K562 (cell line): ENCODE measurements around the gene CRYBA4.

Source experiments
- ZFPM2 ChIP-seq: fragments of 250-450 bp; sonication (Bioruptor Pico); IDR thresholded peaks from 2 replicates; pipeline ENCODE4 v1.5.1; 2022; ENCODE audit warnings: mild to moderate bottlenecking
- ZNF24 ChIP-seq: fragments of 450-650 bp; IDR thresholded peaks from 2 replicates; pipeline ENCODE4 v1.6.1; 2016
- ZNF57 ChIP-seq: fragments of 450-650 bp; formaldehyde crosslinking; IDR thresholded peaks from 2 replicates; pipeline ENCODE4 v1.4.0; 2020; ENCODE audit warnings: mild to moderate bottlenecking, moderate library complexity

DNA sequence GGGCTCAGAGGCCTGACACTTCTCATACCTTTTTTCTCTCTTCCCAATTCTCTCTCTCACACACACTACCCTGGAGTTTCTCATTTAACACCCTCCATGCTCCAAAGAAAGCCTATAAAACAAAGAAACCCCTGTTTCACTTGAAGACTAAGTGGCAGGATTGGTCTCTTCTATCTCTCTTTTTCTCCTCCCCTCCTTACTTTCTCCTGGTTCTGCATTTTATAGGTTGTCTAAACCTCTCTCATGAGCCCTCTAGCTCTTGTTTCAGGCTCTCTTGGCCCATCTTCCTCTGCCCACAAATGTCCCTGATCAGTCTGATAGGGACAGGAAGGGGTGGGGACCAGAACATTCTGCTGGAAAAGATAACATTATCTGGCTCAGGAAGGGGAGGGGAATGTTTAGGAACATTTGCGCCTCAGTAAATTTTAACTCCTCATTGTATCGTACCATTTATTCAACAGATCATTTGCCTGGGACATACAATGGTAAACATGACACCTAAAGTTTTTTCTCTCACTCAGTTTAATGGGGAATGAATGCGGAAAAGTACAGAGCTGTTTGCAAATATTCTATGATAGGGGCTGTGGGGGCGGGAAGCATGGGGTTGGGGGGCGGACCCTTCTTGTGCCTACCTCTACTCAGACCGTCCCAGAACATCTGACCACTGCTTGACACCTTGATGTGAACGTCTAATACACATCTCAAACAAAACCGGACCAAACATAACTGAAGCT, 10.8 kb downstream of the CRYBA4 start:
- TF ChIP-seq ZNF24 (no peak), ZNF57 (CRISPR knock-in tag) (no peak), ZFPM2 (CRISPR knock-in tag) (no peak)
